ENCODE data around the gene CIDEB. TPM values are rescaled to one million over a fixed set of nuclear protein-coding genes. Genes with fewer than 3 reads are reported as not detected.

CIDEB gene
- total RNA-seq, 4 donors from 2014 or later: 4.9 to 12.5 (median 9.5) TPM

DNA sequence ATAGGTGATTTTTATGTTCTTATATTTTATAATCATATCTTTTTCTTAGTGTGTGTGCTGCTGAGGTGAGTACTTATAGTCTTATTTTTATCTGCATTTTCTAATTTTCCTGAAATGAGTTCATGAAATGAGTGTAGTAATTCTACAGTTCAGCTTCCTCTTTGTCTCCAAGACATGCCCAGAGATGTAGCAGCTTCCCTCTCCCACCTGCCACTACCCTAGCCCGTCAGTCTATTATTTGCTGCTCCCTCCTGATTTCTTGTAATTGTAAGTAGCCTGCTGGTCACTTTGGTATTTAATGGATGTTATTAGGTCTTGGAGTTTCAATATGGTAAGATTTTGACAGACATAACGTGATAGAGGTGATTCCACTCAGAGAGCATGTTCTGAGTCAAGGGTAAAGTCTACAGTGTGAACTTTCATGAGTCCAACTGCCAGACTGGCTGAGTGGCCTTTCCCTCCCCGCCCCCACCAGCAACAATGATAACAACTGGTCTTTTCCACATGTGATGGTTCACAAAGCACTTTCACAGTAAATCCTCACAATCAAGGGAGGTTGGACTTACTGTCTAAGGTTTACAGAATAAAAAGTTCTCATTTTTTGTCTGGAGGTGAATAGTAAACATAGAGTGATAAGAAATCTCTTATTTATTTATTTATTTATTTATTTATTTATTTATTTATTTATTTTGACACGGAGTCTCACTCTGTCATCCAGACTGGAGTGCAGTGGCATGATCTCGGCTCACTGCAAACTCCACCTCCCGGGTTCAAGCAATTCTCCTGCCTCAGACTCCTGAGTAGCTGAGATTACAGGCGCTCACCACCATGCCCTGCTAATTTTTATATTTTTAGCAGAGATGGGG lies 36.3 kb upstream of the CIDEB start:
- H3K4me3 ChIP-seq: no peak overlapping the region
- H3K27me3 ChIP-seq: peaks cover 30% of the 10 kb centered on the region
- no peak for TF ChIP-seq EP300 (IDR thresholded peaks at IDR 0.05)
- TF ChIP-seq, protein P1, sequence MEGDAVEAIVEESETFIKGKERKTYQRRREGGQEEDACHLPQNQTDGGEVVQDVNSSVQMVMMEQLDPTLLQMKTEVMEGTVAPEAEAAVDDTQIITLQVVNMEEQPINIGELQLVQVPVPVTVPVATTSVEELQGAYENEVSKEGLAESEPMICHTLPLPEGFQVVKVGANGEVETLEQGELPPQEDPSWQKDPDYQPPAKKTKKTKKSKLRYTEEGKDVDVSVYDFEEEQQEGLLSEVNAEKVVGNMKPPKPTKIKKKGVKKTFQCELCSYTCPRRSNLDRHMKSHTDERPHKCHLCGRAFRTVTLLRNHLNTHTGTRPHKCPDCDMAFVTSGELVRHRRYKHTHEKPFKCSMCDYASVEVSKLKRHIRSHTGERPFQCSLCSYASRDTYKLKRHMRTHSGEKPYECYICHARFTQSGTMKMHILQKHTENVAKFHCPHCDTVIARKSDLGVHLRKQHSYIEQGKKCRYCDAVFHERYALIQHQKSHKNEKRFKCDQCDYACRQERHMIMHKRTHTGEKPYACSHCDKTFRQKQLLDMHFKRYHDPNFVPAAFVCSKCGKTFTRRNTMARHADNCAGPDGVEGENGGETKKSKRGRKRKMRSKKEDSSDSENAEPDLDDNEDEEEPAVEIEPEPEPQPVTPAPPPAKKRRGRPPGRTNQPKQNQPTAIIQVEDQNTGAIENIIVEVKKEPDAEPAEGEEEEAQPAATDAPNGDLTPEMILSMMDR (IDR thresholded peaks at IDR 0.05): no peak
- TF ChIP-seq POLR2A (IDR thresholded peaks at IDR 0.05): no peak
- TF ChIP-seq POLR2AphosphoS5 (IDR thresholded peaks at IDR 0.05): no peak
- peaks cover 0 to 10% (median 2%) of the 10 kb centered on the region in 3 donors for H3K4me1 ChIP-seq
- no peak for ATAC-seq
- H3K27ac ChIP-seq: no peak overlapping the region
- 57% methylated on average over 6 of the region's 7 CpGs; no CpG with 5 or more reads in 1 of the 2 donors for WGBS, 2 donors (ENCODE audit: low coverage in 1 of 2)
- H3K9me3 ChIP-seq: no peaks in the 10 kb centered on the region
- no peaks in the 10 kb centered on the region for H3K36me3 ChIP-seq

DNA sequence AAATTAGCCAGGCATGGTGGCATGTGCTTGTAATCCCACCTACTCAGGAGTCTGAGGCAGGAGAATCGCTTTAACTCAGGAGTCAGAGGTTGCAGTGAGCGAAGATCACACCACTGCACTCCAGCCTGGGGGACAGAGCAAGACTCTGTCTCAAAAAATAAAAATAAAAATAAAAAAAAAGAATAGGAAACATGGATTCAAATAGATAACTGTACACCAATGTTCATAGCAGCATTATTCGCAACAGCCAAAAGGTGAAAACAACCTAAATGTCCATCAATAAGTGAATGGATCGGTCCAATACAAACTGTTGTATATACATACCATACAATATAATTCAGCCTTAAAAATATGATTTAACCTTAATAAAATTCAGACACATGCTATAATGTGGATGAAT lies 35.1 kb upstream of the CIDEB start:
- no peak for TF ChIP-seq EP300 (IDR thresholded peaks at IDR 0.05)
- no peak for TF ChIP-seq POLR2A (IDR thresholded peaks at IDR 0.05)
- no peak for TF ChIP-seq POLR2AphosphoS5 (IDR thresholded peaks at IDR 0.05)
- TF ChIP-seq, protein P1 (IDR thresholded peaks at IDR 0.05): no peak
- 89 to 100% methylated on average over 2 to 4 of the region's 4 CpGs for WGBS, 2 donors (ENCODE audit: low coverage in 1 of 2)
- H3K27ac ChIP-seq: no peak overlapping the region

DNA sequence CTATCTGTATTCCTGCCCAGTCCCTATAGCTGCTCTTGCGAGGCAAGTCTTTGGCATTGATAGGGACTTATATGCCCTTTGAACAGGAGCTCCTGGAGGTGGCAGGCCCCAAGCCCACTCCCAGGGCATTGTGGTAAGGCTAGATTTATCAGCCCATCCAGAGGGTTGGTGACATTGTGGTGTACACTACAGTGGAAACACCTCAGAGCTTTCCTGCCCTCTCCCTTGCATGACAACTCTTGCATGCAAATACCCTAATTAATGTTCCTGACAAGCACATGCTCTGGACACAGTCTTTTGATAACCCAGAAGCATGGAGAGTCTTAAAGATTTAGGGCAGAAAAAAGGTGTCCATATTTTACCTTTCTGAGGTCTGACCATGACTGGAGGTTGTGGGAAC lies 32.8 kb upstream of the CIDEB start:
- H3K36me3 ChIP-seq: peaks cover 0 to 8% of the 10 kb centered on the region in 2 donors
- peaks cover 44% of the 10 kb centered on the region for H3K27me3 ChIP-seq
- ATAC-seq: no peak
- no peak overlapping the region for H3K4me3 ChIP-seq
- no CpG with 5 or more reads among the region's 1 CpG for WGBS, 2 donors (ENCODE audit: low coverage in 1 of 2)
- no peaks in the 10 kb centered on the region for H3K9me3 ChIP-seq
- peaks cover 0 to 27% (median 5%) of the 10 kb centered on the region in 3 donors for H3K4me1 ChIP-seq
- TF ChIP-seq EP300 (IDR thresholded peaks at IDR 0.05) (no peak), POLR2A (IDR thresholded peaks at IDR 0.05) (no peak), POLR2AphosphoS5 (IDR thresholded peaks at IDR 0.05) (no peak)
- TF ChIP-seq, protein P1 (IDR thresholded peaks at IDR 0.05): no peak
- H3K27ac ChIP-seq: no peak overlapping the region

More for the DNA sequence above, 35.1 kb upstream of the CIDEB start:
- Histone ChIP-seq H3K27me3 (peaks cover 37% of the 10 kb centered on the region), H3K9me3 (no peaks in the 10 kb centered on the region), H3K4me3 (no peak overlapping the region), H3K36me3 (peaks cover 0 to 1% of the 10 kb centered on the region in 2 donors), H3K4me1 (peaks cover 0 to 21% (median 5%) of the 10 kb centered on the region in 3 donors)
- no peak for ATAC-seq

DNA sequence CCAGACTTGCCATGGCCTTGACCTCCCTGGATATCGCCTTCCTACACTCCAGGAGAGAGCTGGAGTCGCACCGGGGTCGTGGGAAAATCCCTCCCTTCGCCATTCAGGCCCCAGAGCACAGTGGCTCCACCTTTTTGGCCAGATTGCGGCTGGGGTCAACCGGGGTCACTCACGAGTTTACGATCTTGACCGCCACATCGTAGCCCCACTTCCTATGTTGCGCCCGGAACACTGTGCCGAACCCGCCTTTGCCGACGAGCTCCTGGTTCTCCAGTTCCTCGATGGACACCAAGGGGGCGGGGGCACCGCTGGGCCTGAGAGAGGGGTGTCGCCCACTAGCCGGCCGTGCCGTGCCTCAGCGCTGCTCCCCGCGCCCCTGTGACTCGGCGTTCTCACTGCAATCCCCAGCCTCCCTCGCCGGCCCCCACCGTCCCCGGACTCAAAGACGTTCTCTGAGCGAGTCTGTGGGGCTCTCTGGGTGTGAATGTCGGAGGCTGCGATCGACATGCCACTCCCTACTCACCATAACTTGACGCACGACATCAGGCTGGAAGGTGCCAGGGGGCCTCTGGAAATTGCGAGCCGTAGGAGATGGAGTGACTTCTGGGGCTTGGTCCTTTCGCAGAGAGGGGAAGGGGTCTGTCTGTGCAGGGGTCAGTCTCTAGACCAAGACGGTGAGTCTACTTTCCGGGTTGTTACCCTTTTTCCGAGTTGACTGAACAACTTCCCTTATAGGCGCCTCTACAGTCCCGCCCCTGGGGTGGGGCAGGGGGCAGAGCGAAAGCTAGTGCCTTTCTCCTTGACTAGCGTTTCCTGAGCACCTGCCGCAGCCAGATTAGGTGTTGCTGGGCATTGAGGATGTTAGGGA lies 31.7 kb upstream of the CIDEB start, which contains the start of gene RIPK3:
RIPK3 (minus strand) TSS at position 708 of the 868 bp plus-strand sequence; CDS start at position 543, 165 bp downstream.
- Histone ChIP-seq H3K27ac (peak within 1 kb of the TSS in 3 of 4 donors; percentile 24 to 57 (median 54)), H3K4me3 (peak within 1 kb of the TSS; percentile 31 to 51), H3K4me1 (peaks cover 0 to 34% (median 11%) of the 10 kb centered on the region in 3 donors), H3K9me3 (no peaks in the 10 kb centered on the region), H3K27me3 (peaks cover 55% of the 10 kb centered on the region), H3K36me3 (peaks cover 0 to 8% of the 10 kb centered on the region in 2 donors)
- WGBS, 2 donors (ENCODE audit: low coverage in 1 of 2): 12 to 39% methylated on average over 5 to 11 of the region's 51 CpGs
- peak; percentile 29 for ATAC-seq
- no peak for TF ChIP-seq POLR2AphosphoS5 (IDR thresholded peaks at IDR 0.05)
- TF ChIP-seq EP300 (IDR thresholded peaks at IDR 0.05): no peak
- TF ChIP-seq, protein P1 (IDR thresholded peaks at IDR 0.05): no peak

Measured in gastroesophageal sphincter (tissue), 4 donors.